ENCODE results near the gene SLC9A8. TPM values are rescaled to one million over a fixed set of nuclear protein-coding genes. Genes with fewer than 3 reads are reported as not detected.

Gene SLC9A8
- total RNA-seq, 1 experiment from 2014 or later = 6.7 TPM

DNA sequence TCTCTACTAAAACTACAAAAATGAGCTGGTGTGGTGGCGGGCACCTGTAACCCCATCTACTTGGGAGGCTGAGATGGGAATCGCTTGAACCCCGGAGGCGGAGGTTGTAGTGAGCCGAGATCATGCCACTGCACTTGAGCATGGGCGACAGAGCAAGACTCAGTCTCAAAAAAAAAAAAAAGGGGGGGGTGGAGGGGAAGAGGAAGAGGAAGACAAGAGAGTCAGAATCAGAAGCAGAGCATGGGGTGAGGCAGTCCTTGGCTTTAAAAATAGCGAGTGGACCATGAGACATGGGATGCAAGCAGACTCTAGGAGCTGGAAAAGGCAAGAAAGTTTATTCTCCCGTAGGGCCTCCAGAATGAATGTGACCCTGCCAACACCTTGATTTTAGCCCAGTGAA lies 3.9 kb upstream of the SLC9A8 start:
- Histone ChIP-seq H3K27me3 (ENCODE audit: insufficient read depth, low read length) (no peaks in the 10 kb centered on the region), H3K9ac (ENCODE audit: low read length) (no peak overlapping the region), H3K79me2 (ENCODE audit: insufficient read depth, low read length) (peaks cover 6% of the 10 kb centered on the region), H3K4me1 (ENCODE audit: control insufficient read depth in 1 of 2, insufficient read depth in 2 of 2, low read length in 2 of 2) (peaks cover 8 to 19% of the 10 kb centered on the region in 2 experiments; a peak in 3 of 4 replicates), H3K9me2 (ENCODE audit: insufficient read depth) (no peaks in the 10 kb centered on the region), H3K9me3 (ENCODE audit: control insufficient read depth in 1 of 2, insufficient read depth in 1 of 2, low read depth in 1 of 2, low read length in 2 of 2) (no peaks in the 10 kb centered on the region), H3K4me3 (replicated peaks in 1 of 2; ENCODE audit: low read depth in 1 of 2, low read length in 2 of 2) (no peak overlapping the region), H3K36me3 (ENCODE audit: control insufficient read depth in 1 of 2, insufficient read depth in 2 of 2, low read length in 2 of 2) (no peaks in the 10 kb centered on the region), H4K20me1 (ENCODE audit: insufficient read depth) (no peaks in the 10 kb centered on the region), H3K4me2 (ENCODE audit: low read length) (no peak overlapping the region), H2AFZ (ENCODE audit: low read depth, low read length, poor library complexity, severe bottlenecking) (no peak overlapping the region), H3K27ac (ENCODE audit: low read depth, low read length) (no peak overlapping the region)
- no TSS peak for BruUV-seq (replicated peaks)
- intact Hi-C loops (cut with micrococcal nuclease) = no loop called here
- ChIA-PET POLR2A (no interaction called here), CTCF (no interaction called here), RAD21 (ENCODE audit: low non-redundant PET in 1 of 2, low total read pairs in 2 of 2, uncharacterized antibody in 2 of 2, unreplicated experiment in 2 of 2) (no interaction called here)
- DNase-seq (ENCODE audit: low read depth, low spot score) (no peak), ATAC-seq (no peak)
- TF ChIP-seq SIN3A (IDR thresholded peaks at IDR 0.05; ENCODE audit: low read depth) (no peak), EGR1 (IDR thresholded peaks at IDR 0.05; ENCODE audit: low read depth) (no peak), YY1 (IDR thresholded peaks at IDR 0.05; ENCODE audit: extremely low read depth, insufficient replicate concordance, low read depth, low read length) (no peak), CEBPB (IDR thresholded peaks at IDR 0.05; ENCODE audit: low read depth) (no peak)
- TF ChIP-seq, protein P1, sequence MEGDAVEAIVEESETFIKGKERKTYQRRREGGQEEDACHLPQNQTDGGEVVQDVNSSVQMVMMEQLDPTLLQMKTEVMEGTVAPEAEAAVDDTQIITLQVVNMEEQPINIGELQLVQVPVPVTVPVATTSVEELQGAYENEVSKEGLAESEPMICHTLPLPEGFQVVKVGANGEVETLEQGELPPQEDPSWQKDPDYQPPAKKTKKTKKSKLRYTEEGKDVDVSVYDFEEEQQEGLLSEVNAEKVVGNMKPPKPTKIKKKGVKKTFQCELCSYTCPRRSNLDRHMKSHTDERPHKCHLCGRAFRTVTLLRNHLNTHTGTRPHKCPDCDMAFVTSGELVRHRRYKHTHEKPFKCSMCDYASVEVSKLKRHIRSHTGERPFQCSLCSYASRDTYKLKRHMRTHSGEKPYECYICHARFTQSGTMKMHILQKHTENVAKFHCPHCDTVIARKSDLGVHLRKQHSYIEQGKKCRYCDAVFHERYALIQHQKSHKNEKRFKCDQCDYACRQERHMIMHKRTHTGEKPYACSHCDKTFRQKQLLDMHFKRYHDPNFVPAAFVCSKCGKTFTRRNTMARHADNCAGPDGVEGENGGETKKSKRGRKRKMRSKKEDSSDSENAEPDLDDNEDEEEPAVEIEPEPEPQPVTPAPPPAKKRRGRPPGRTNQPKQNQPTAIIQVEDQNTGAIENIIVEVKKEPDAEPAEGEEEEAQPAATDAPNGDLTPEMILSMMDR (IDR thresholded peaks at IDR 0.05 in 2 of 3, conservative IDR thresholded peaks at IDR 0.05 in 1 of 3; ENCODE audit: borderline replicate concordance in 1 of 3, insufficient read depth in 1 of 3, low read depth in 2 of 3, low read length in 2 of 3) = no peak

DNA sequence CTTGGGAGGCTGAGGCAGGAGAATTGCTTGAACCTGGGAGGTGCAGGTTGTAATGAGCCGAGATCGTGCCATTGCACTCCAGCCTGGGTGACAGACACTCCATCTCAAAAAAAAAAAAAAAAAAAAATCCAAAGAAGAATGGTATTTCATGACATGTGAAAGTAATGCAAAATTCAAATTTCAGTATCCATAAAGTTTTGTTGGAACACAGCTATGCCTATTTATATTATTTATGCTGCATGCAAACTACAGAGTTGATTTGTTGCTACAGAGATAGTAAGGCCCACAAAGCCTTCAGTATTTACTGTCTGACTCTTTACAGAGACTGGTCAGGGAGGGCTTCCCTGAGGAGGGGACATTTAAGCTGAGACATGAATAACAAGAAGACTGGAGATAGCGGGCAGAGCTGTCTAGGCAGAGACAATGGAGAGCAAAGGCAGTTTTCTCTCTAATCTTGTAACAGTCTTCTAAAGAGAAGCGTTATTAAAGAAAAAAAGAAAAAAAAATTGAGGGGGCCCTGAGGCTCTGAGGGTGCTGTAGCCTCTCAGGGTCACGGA lies 2.7 kb upstream of the SLC9A8 start:
- H3K27me3 ChIP-seq (ENCODE audit: insufficient read depth, low read length) = no peaks in the 10 kb centered on the region
- H3K9me3 ChIP-seq (ENCODE audit: control insufficient read depth in 1 of 2, insufficient read depth in 1 of 2, low read depth in 1 of 2, low read length in 2 of 2) = no peaks in the 10 kb centered on the region
- no peaks in the 10 kb centered on the region for H4K20me1 ChIP-seq (ENCODE audit: insufficient read depth)
- H2AFZ ChIP-seq (ENCODE audit: low read depth, low read length, poor library complexity, severe bottlenecking) = no peak overlapping the region
- no peaks in the 10 kb centered on the region for H3K36me3 ChIP-seq (ENCODE audit: control insufficient read depth in 1 of 2, insufficient read depth in 2 of 2, low read length in 2 of 2)
- ATAC-seq (no peak), DNase-seq (ENCODE audit: low read depth, low spot score) (no peak)
- no TSS peak for BruUV-seq (replicated peaks)
- H3K9me2 ChIP-seq (ENCODE audit: insufficient read depth) = no peaks in the 10 kb centered on the region
- H3K27ac ChIP-seq (ENCODE audit: low read depth, low read length) = no peak overlapping the region
- ChIA-PET RAD21 (ENCODE audit: low non-redundant PET in 1 of 2, low total read pairs in 2 of 2, uncharacterized antibody in 2 of 2, unreplicated experiment in 2 of 2) (no interaction called here), CTCF (no interaction called here), POLR2A (no interaction called here)
- H3K4me1 ChIP-seq (ENCODE audit: control insufficient read depth in 1 of 2, insufficient read depth in 2 of 2, low read length in 2 of 2) = peaks cover 19 to 27% of the 10 kb centered on the region in 2 experiments
- intact Hi-C loops (cut with micrococcal nuclease) = no loop called here
- peaks cover 15% of the 10 kb centered on the region for H3K79me2 ChIP-seq (ENCODE audit: insufficient read depth, low read length)
- TF ChIP-seq EGR1 (IDR thresholded peaks at IDR 0.05; ENCODE audit: low read depth) = no peak
- TF ChIP-seq CEBPB (IDR thresholded peaks at IDR 0.05; ENCODE audit: low read depth) = no peak
- TF ChIP-seq EZH2 (IDR thresholded peaks at IDR 0.05) = no peak
- no peak for TF ChIP-seq TCF7L2 (IDR thresholded peaks at IDR 0.05; ENCODE audit: borderline replicate concordance, extremely low read depth, insufficient read depth, insufficient read length)
- TF ChIP-seq POLR2AphosphoS5 (IDR thresholded peaks at IDR 0.05; ENCODE audit: low read depth, low read length) = no peak
- TF ChIP-seq, protein P1 (IDR thresholded peaks at IDR 0.05 in 2 of 3, conservative IDR thresholded peaks at IDR 0.05 in 1 of 3; ENCODE audit: borderline replicate concordance in 1 of 3, insufficient read depth in 1 of 3, low read depth in 2 of 3, low read length in 2 of 3) = no peak
- no peak for TF ChIP-seq EZH2phosphoT487 (IDR thresholded peaks at IDR 0.05; ENCODE audit: borderline replicate concordance)
- TF ChIP-seq MAX (IDR thresholded peaks at IDR 0.05) = no peak
- no peak for TF ChIP-seq JUND (IDR thresholded peaks at IDR 0.05)
- TF ChIP-seq, protein P2, sequence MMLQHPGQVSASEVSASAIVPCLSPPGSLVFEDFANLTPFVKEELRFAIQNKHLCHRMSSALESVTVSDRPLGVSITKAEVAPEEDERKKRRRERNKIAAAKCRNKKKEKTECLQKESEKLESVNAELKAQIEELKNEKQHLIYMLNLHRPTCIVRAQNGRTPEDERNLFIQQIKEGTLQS (IDR thresholded peaks at IDR 0.05) = no peak
- no peak for TF ChIP-seq FOSL1 (IDR thresholded peaks at IDR 0.05; ENCODE audit: low read depth)
- no peak for TF ChIP-seq ZNF274 (IDR thresholded peaks at IDR 0.05; ENCODE audit: low read depth, low read length)
- TF ChIP-seq ZFX (IDR thresholded peaks at IDR 0.05) = no peak
- H3K4me2 ChIP-seq (ENCODE audit: low read length) = no peak overlapping the region
- H3K4me3 ChIP-seq (replicated peaks in 1 of 2; ENCODE audit: low read depth in 1 of 2, low read length in 2 of 2) = no peak overlapping the region
- H3K9ac ChIP-seq (ENCODE audit: low read length) = no peak overlapping the region
